Left colon (tissue), 2 donors: ENCODE measurements around the gene PNN. TPM values are rescaled to one million over a fixed set of nuclear protein-coding genes. Genes with fewer than 3 reads are reported as not detected.
"Not testable (repeated sequence)": the region's sequence is repeated elsewhere in the genome, so short reads cannot be mapped to it uniquely, and the experiment has no call there.

Experiments
- ATAC-seq: fragments of 200-7000 bp; cut with Tn5 transposase; one replicate; pipeline ENCODE4 v1.9.1; 2020; ENCODE audit warnings: mild to moderate bottlenecking, moderate library complexity
- DNase-seq, 2 donors: peaks; one replicate each; pipeline ENCODE4 v3.0.0-alpha.2; 2020
- intact Hi-C, 2 donors: fragments of 100-400 bp; cut with DNase I in 1 of 2; cut with micrococcal nuclease in 1 of 2; formaldehyde crosslinking; loops; one replicate each; pipeline versions ENCODE4 v1.11.2 to v1.14.0; 2022; cut with DNase I, micrococcal nuclease
- long read RNA-seq: library from polyadenylated mRNA; unstranded; transcript quantifications from one replicate; pipeline ENCODE4 v2.0.0, GENCODE V29; 2021
- total RNA-seq, 2 donors: library from RNA; stranded (reverse); fragmentation: NEBNext Ultra II Directional; extraction: Animal tissue kit (Norgen Biotek cat#: 25700); gene quantifications; one replicate each; pipeline ENCODE4 v1.2.1, GENCODE V29; 2021
- donor health status: DM: no; HTN: no; CAD: no.
- donor health status: DM: yes; HTN: yes; CAD: no.

Gene PNN
- total RNA-seq = 10 to 100 TPM; 36.6 to 49.4 TPM
- long read RNA-seq, transcript PNN-201 (9 exons, 3,576 nt) = major isoform, 22 of 36 reads
- long read RNA-seq, partial matches to known transcripts = 9 of 36 reads
- long read RNA-seq, other reads (novel, unspliced or antisense) = 4 of 36 reads

DNA sequence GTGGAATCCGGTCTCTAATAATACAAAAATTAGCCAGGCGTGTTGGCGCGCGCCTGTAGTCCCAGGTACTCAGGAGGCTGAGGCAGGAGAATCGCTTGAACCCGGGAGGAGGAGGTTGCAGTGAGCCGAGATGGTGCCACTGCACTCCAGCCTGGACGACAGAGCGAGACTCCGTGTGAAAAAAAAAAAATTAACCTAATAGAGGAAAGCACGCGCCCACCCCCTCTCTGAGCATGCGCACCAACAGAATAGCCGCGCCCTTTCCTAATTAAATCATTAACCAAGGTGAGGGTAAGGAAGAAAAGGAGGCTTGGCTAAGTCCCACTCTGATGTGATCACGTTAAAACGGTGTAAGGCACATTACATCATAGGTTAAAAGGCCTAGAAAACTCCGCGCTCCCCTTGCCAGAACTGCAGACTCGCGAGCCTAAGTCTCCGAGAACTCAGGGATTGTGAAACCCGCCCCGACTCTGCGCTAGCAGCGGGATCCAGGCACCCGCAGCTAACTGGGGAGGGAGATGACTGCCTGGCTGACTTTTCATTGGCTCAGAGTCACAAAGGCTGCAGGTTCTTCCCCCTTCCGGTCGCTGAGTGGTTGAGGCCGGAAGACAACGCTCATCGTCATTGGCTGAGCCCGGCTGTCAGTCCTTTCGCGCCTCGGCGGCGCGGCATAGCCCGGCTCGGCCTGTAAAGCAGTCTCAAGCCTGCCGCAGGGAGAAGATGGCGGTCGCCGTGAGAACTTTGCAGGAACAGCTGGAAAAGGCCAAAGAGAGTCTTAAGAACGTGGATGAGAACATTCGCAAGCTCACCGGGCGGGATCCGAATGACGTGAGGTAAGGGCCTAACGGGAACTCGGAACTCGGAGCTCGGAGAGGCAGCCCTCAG is at the start of gene PNN:
Gene PNN, plus strand, starts transcription at position 695 of the 885 bp plus-strand sequence. Its CDS starts 26 bp downstream, at position 721.
- intact Hi-C loops = loop anchor here in 1 of 2 donors (5.0 kb wide), 2 partner anchors 73 to 92 kb away; partner anchors contain the start of gene SEC23A
- peak; percentile 87 for ATAC-seq
- peak; percentile 95 to 98 for DNase-seq

DNA sequence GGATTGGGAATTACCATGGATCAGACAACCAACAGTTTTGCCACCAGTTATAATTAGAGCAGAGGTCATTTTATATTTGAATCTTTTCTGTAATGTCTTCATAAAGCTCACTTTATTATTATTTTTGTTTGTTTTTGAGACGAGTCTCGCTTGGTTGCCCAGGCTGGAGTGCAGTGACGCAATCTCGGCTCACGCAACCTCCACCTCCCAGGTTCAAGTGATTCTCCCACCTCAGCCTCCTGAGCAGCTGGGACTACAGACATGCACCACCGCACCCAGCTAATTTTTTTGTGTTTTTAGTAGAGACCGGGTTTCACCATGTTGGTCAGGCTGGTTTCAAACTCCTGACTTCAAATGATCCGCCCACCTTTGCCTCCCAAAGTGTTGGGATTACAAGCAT is 37.2 kb upstream of the PNN start:
- ATAC-seq, DNase-seq, intact Hi-C loops: not testable (repeated sequence)

GRCh38 chr14:39138440-39138839 is 36.6 kb upstream of the PNN start:
- ATAC-seq (no peak), DNase-seq (no peak)
- intact Hi-C loops = no loop called here

DNA sequence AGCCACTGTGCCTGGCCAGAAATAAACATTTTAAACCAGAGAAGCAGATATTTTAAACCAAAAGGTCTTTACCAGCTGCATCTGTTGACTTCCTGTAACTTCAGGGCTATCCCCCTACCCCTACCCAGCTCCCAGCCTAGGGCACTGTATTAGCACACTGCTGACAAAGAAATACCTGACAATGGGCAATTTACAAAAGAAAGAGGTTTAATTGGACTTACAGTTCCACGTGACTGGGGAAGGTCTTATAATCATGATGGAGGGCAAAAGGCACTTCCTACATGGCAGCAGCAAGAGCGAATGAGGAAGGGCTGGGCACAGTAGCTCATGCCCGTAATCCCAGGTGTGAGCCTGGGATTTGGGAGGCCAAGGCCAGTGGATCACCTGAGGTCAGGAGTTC is 34.9 kb upstream of the PNN start:
- DNase-seq (no peak), ATAC-seq (no peak)
- intact Hi-C loops = no loop called here

DNA sequence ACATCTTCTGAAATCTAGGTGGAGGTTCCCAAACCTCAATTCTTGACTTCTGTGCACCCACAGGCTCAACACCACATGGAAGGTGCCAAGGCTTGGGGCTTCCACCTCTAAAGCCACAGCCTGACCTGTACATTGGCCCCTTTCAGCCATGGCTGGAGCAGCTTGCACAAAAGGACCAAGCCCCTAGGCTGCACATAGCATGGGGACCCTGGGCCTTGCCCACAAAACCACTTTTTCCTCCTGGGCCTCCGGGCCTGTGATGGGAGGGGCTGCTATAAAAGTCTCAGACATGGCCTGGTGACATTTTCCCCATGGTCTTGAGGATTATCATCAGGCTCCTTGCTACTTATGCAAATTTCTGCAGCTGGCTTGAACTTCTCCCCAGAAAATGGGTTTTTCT is 33.4 kb upstream of the PNN start:
- intact Hi-C loops, DNase-seq, ATAC-seq: not testable (repeated sequence)

GRCh38 chr14:39143226-39143625 is 31.8 kb upstream of the PNN start:
- ATAC-seq, DNase-seq, intact Hi-C loops: not testable (repeated sequence)

GRCh38 chr14:39145266-39145966 is 29.6 kb upstream of the PNN start:
- ATAC-seq = peak; percentile 53
- intact Hi-C loops = no loop called here
- DNase-seq = no peak

- intact Hi-C loops = no loop called here
- ATAC-seq = no peak
- no peak for DNase-seq
Measured at GRCh38 chr14:39154594-39155189, 20.4 kb upstream of the PNN start.

GRCh38 chr14:39157491-39157890 is 17.6 kb upstream of the PNN start:
- DNase-seq = no peak
- no peak for ATAC-seq
- intact Hi-C loops = no loop called here

GRCh38 chr14:39158222-39158858 is 16.7 kb upstream of the PNN start:
- intact Hi-C loops = no loop called here
- DNase-seq (no peak), ATAC-seq (no peak)

DNA sequence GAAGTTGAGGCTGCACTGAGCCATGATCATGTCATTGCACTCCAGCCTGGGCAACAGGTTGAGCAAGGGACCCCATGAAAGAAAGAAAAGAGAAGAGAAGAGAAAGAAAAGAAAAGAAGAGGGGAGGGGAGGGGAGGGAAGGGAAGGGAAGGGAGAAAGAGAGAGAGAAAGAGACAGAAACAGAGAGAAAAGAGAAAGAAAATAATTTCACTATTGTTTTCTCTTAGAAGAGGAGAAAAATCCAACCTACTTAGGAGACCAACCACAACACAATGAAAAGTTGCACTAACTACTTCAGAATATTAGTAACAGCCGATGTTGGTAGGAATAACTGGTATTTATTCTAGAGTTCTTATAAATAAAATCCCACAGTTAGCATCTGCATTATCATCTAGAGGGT is 14.6 kb upstream of the PNN start:
- intact Hi-C loops = no loop called here
- DNase-seq (no peak), ATAC-seq (no peak)

- ATAC-seq, DNase-seq, intact Hi-C loops: not testable (repeated sequence)
Measured at GRCh38 chr14:39167797-39168320, 7.2 kb upstream of the PNN start.

- DNase-seq (no peak), ATAC-seq (no peak)
- intact Hi-C loops = no loop called here
Measured at GRCh38 chr14:39168591-39168990, 6.5 kb upstream of the PNN start.

DNA sequence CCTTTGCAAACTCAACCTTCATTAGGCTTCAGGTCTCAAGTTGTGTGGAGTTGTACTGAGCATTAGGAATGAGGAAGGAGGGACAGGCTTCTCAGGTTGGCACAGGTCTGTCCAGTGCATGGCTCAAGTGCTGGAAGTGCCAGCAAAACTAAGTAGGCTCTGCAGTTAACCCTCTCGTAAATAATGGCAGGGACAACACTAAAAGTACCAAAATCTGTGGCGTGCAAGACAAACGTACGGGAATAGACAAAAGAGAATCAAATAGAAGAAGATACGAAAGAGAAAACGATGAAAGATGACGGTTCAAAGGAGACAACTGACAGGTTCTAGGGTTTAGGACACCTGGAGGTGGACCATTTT is 5.5 kb upstream of the PNN start:
- ATAC-seq = peak; percentile 55
- no peak for DNase-seq
- intact Hi-C loops = no loop called here

- intact Hi-C loops = loop anchor here in 1 of 2 donors (5.0 kb wide), 1 partner anchor 71 kb away; the partner anchor contains the start of gene SEC23A
- no peak for DNase-seq
- no peak for ATAC-seq
Measured at GRCh38 chr14:39173198-39173597, 1.9 kb upstream of the PNN start.

DNA sequence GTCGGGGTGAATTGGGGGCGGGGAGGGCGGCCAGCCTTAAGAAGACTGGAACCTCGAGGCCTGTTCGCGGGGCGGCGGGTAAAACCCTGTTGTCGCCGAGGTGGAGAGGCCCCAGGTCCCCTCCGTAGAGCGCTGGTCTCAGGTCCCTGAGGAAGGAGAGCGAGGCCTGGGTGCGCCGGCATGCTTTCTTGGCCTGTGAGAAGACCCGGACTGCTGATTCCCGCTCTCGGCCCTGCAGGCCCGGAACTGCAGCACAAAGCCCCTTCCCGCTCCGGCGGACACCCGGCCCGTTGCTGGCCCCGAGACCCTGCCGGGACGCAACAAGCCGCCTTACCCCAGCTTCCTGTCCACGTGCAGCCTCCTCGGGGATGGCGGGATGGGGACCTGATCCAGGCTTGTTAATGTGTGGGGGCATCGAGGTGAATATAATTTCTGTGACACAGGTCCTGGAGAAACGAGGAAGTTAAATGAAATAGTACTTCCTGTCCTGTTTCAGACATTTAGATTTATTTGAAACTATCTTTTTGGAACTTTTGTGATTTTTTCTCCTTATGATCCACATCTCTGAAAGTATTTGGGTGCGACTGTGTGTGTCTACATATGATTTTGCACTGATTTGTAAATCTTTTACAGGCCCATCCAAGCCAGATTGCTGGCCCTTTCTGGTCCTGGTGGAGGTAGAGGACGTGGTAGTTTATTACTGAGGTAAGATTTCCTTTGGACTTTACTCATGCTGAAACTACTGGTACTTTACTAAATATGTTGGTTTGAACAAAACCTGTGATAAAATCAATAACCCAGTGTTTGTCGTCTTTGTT is 600 bp downstream of the PNN start:
- intact Hi-C loops = loop anchor here in 1 of 2 donors (5.0 kb wide), 1 partner anchor 92 kb away; no protein-coding TSS in a partner anchor
- DNase-seq = peak in 1 of 2 donors; percentile 43
- ATAC-seq = peak; percentile 23

DNA sequence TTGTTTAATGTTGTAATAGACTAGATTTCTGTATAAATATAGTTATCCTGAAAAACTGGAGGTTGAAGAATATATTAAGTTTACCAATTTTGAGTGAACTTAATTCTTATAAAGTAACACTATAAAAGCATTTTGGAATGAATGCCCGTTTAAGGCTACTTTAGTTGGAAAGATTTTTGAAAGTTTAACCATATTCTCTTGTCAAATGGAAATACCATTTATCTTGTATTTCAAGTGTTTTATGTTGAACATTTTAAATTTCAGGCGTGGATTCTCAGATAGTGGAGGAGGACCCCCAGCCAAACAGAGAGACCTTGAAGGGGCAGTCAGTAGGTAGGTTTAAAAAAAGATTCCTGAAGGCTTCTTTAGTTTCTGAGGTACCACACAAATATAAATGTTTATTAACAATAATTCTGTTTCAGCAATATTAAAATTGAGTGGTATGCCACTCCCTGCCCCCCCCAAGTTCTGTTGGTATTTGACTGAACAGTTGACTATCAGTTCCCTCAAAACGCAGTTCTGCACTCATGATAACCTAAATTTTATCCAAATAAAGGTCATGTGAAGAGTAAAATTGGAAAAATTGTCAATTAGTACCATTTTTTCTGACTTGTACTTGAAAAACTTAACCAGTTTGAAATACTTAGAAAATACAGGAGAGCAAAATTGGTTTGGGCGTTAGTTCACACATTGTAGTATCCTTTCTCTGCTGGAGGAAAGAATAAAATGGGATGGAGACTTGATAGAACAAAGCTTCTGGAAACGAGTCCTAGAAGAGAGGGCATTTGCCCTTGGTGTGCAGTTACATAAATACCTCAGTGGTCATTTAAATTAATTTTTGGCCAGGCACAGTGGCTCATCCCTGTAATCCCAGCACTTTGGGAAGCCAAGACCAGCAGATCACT is 1.5 kb downstream of the PNN start:
- intact Hi-C loops = loop anchor here in 1 of 2 donors (5.0 kb wide), 1 partner anchor 91 kb away; no protein-coding TSS in a partner anchor
- ATAC-seq = no peak
- no peak for DNase-seq
